ENCODE measurements around the gene PTPN1.

Gene PTPN1

GRCh38 chr20:50582092-50582491 lies 71.9 kb downstream of the PTPN1 start:
- TF ChIP-seq CTCF (IDR thresholded peaks at IDR 0.05; ENCODE audit: low read length, missing control alignments): no peak
- DNase-seq (ENCODE audit: low read depth): no peak
- H3K4me3 ChIP-seq (replicated peaks; ENCODE audit: low read depth, low read length): no peak overlapping the region

GRCh38 chr20:50582591-50583234 lies 72.5 kb downstream of the PTPN1 start:
- DNase-seq (ENCODE audit: low read depth): no peak
- no peak for TF ChIP-seq CTCF (IDR thresholded peaks at IDR 0.05; ENCODE audit: low read length, missing control alignments)

GRCh38 chr20:50583442-50584150 lies 73.4 kb downstream of the PTPN1 start:
- no peak for TF ChIP-seq CTCF (IDR thresholded peaks at IDR 0.05; ENCODE audit: low read length, missing control alignments)
- no peak for DNase-seq (ENCODE audit: low read depth)

More at GRCh38 chr20:50582591-50583234, 72.5 kb downstream of the PTPN1 start:
- H3K4me3 ChIP-seq (replicated peaks; ENCODE audit: low read depth, low read length): no peak overlapping the region

DNA sequence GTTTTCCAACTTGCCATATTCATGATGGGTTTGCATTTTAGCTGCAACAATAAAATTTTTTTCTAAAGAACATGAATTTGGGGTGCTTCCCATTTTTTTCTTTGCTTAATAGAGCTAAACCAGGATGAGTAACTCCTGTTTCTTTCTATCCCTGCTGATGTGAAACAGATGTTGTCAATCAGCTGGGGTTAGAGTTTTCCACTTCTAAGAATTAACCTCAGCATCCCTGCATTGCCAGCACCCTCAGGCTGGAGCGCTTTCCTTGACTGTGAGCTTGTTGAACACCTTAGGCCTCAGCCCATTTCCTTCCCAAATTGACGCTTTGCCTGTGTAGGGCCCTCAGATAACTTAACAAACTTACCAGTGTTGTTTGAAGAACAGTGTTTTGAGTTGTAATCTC lies 74.5 kb downstream of the PTPN1 start:
- no peak overlapping the region for H3K4me3 ChIP-seq (replicated peaks; ENCODE audit: low read depth, low read length)
- DNase-seq (ENCODE audit: low read depth): no peak
- TF ChIP-seq CTCF (IDR thresholded peaks at IDR 0.05; ENCODE audit: low read length, missing control alignments): no peak

More at GRCh38 chr20:50583442-50584150, 73.4 kb downstream of the PTPN1 start:
- H3K4me3 ChIP-seq (replicated peaks; ENCODE audit: low read depth, low read length): no peak overlapping the region

DNA sequence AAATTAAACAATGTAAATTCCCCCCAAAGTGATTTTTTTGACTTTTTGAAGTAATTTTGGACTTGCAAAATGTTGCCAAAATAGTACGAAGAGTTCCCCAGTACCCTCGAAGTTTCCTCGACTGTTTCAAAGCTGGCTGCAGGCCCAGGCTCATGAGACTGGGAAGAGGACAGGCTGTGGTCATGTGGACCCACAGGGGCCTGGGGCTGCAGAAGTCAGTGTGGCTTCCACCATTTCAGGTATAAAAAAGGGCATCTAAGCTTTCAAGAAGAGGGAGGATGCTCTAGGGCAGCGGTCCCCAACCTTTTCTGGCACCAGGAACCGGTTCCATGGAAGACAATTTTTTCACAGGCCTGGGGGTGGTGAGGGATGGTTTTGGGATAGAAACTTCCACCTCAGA lies 75.0 kb downstream of the PTPN1 start:
- TF ChIP-seq CTCF (IDR thresholded peaks at IDR 0.05; ENCODE audit: low read length, missing control alignments): no peak
- no peak overlapping the region for H3K4me3 ChIP-seq (replicated peaks; ENCODE audit: low read depth, low read length)
- no peak for DNase-seq (ENCODE audit: low read depth)

DNA sequence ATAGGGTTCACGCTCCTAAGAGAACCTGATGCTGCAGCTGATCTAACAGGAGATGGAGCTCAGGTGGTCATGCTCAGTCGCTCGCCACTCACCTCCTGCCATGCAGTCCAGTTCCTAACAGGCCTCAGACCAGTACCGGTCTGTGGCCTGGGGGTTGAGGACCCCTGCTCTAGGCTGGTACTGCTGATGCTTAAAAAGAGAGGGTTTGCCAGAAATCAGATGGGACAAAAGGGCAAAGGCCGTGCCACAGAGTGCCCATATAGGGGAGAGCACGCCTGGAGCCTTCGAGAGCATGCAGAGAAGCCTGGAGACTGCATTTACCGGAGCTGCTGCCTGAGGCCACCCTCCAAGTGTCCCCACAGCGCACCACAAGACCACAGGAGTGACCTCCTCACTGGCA lies 75.5 kb downstream of the PTPN1 start:
- TF ChIP-seq CTCF (IDR thresholded peaks at IDR 0.05; ENCODE audit: low read length, missing control alignments): no peak
- no peak for DNase-seq (ENCODE audit: low read depth)
- no peak overlapping the region for H3K4me3 ChIP-seq (replicated peaks; ENCODE audit: low read depth, low read length)

Measured in fibroblast of pulmonary artery (primary cell).